Activated naive CD8-positive, alpha-beta T cell treated with anti-CD3 and anti-CD28 coated beads, Interleukin-2, amount 10 ng/mL, durations not matched to agents 7 days and 5 days (primary cell): ENCODE results near the gene PABPN1. TPM values are rescaled to one million over a fixed set of nuclear protein-coding genes. Genes with fewer than 3 reads are reported as not detected.

Experiments
- ATAC-seq: fragments of 150-1000 bp; cut with Tn5 transposase; one replicate; pipeline ENCODE4 v1.10.0; 2021; ENCODE audit warnings: low read depth, moderate library complexity
- POLR2A ChIA-PET: fragments of 350-600 bp; sonication (Branson Sonifier 250); formaldehyde crosslinking; loops from one replicate; lab custom pipeline; 2021; ENCODE audit warnings: antibody characterized with exemption; lab: Charles Lee
- DNase-seq: peaks from one replicate; pipeline ENCODE4 v3.0.0; 2021
- H3K27ac Mint-ChIP-seq: one replicate; pipeline ENCODE4 v1.8.0; 2022; ENCODE audit warnings: mild to moderate bottlenecking, mixed read lengths
- H3K27me3 Mint-ChIP-seq: one replicate; pipeline ENCODE4 v1.8.0; 2022; ENCODE audit warnings: mild to moderate bottlenecking, moderate library complexity, mixed read lengths
- H3K36me3 Mint-ChIP-seq: one replicate; pipeline ENCODE4 v1.8.0; 2021; ENCODE audit warnings: mild to moderate bottlenecking, mixed read lengths
- H3K4me1 Mint-ChIP-seq: one replicate; pipeline ENCODE4 v1.8.0; 2021; ENCODE audit warnings: mixed read lengths
- H3K4me3 Mint-ChIP-seq: one replicate; pipeline ENCODE4 v1.8.0; 2022; ENCODE audit warnings: mild to moderate bottlenecking, moderate library complexity, mixed read lengths
- H3K9me3 Mint-ChIP-seq: one replicate; pipeline ENCODE4 v1.8.0; 2021; ENCODE audit warnings: mixed read lengths
- total RNA-seq, 2 experiments: library from RNA; stranded (reverse); gene quantifications; one replicate each; pipeline ENCODE4 v1.2.3, GENCODE V29; 2021

PABPN1 gene
- total RNA-seq, 2 experiments from 2014 or later: 207 to 208 TPM

DNA sequence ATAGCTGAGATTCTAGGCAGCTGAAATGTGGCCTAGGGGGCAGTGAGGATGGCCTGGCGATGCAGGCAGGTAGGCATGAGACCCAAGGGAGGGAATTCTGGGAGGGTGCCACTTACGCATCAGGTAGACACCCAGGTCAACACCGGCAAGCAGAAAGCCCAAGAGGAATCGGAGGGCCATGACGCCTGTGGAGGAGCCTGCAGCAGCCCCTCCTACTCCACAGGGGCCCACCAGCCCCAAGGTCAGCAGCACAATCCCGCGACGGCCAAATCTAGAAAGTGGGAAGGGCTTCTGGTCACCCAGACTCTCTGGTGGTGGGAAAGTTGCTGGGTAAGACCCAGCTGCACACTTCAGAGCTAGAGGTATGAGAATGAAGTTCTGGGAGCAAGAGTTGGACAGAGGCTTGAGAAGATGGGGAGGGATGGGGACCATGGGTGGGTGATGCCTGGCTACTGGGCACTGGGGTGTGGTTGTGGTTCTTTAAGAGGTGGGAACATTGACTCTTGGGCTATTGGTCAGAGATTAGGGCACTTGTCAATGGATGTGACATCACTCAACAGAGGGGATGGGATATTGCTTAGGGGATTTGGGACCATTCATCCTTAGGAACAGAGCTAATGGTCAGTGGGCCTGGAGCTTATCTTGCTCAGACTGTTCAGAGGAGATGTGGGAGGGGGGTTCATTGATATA is 28.0 kb downstream of the PABPN1 start:
- peaks cover 6% of the 10 kb centered on the region for H3K4me1 Mint-ChIP-seq
- no peak overlapping the region for H3K27ac Mint-ChIP-seq
- POLR2A ChIA-PET: no interaction called here
- ATAC-seq (no peak), DNase-seq (no peak)
- H3K36me3 Mint-ChIP-seq: peaks cover 2% of the 10 kb centered on the region
- no peaks in the 10 kb centered on the region for H3K9me3 Mint-ChIP-seq
- peaks cover 32% of the 10 kb centered on the region for H3K27me3 Mint-ChIP-seq
- no peak overlapping the region for H3K4me3 Mint-ChIP-seq

- H3K36me3 Mint-ChIP-seq: peaks cover 2% of the 10 kb centered on the region
- POLR2A ChIA-PET: interaction anchor here (0.6 to 1.7 kb wide), 2 partner anchors 31 to 839 kb away, joined by 5 to 6 read pairs; partner anchors contain the start of gene PABPN1
- no peaks in the 10 kb centered on the region for H3K9me3 Mint-ChIP-seq
- ATAC-seq (no peak), DNase-seq (no peak)
- H3K27me3 Mint-ChIP-seq: peaks cover 41% of the 10 kb centered on the region
- H3K27ac Mint-ChIP-seq: no peak overlapping the region
- H3K4me1 Mint-ChIP-seq: peaks cover 6% of the 10 kb centered on the region
- peak overlapping the region; percentile 46 for H3K4me3 Mint-ChIP-seq
Observed at GRCh38 chr14:23351681-23352505, 30.6 kb downstream of the PABPN1 start.

GRCh38 chr14:23352506-23353432 is 31.5 kb downstream of the PABPN1 start, which contains the start of gene SLC22A17:
Gene SLC22A17 (minus strand): TSS chr14:23352887.
- POLR2A ChIA-PET: interaction anchor here (0.5 to 1.7 kb wide), 3 partner anchors 32 to 1686 kb away, joined by 5 to 6 read pairs (median 6); partner anchors contain the start of gene PABPN1

GRCh38 chr14:23353433-23353780 is 32.1 kb downstream of the PABPN1 start:
- H3K9me3 Mint-ChIP-seq: no peaks in the 10 kb centered on the region
- H3K27me3 Mint-ChIP-seq: peaks cover 41% of the 10 kb centered on the region
- H3K36me3 Mint-ChIP-seq: peaks cover 2% of the 10 kb centered on the region
- no peak overlapping the region for H3K27ac Mint-ChIP-seq
- H3K4me3 Mint-ChIP-seq: peak overlapping the region; percentile 46
- POLR2A ChIA-PET: interaction anchor here (0.5 to 1.7 kb wide), 2 partner anchors 33 to 1687 kb away, joined by 6 read pairs; partner anchors contain the start of gene PABPN1
- ATAC-seq (no peak), DNase-seq (no peak)
- H3K4me1 Mint-ChIP-seq: peaks cover 6% of the 10 kb centered on the region

More at GRCh38 chr14:23352506-23353432, 31.5 kb downstream of the PABPN1 start, which contains the start of gene SLC22A17:
- Mint-ChIP-seq H3K4me3 (peak within 1 kb of the TSS; percentile 46), H3K27me3 (peaks cover 41% of the 10 kb centered on the region), H3K4me1 (peaks cover 6% of the 10 kb centered on the region), H3K36me3 (peaks cover 2% of the 10 kb centered on the region), H3K9me3 (no peaks in the 10 kb centered on the region), H3K27ac (no peak within 1 kb of the TSS)
- ATAC-seq: peak; percentile 82
- DNase-seq: peak; percentile 58

DNA sequence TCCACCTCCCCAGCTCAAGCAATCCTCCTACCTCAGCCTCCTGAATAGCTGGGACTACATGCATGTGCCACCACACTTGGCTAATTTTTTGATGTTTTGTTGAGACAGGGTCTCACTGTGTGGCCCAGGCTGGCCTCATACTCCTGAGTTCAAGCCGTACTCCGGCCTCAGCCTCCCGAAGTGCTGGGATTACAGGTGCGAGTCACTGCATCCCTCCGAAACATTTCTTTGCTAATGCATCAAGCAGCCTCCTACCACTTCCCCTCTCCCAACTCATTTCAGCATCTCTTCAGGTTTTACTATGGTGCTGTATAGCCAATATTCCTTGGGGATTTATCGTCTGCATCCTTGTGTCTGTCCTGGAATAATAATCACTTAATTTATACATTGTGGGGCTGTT is 33.7 kb downstream of the PABPN1 start:
- no peak overlapping the region for H3K27ac Mint-ChIP-seq
- peaks cover 2% of the 10 kb centered on the region for H3K36me3 Mint-ChIP-seq
- DNase-seq: no peak
- peaks cover 39% of the 10 kb centered on the region for H3K27me3 Mint-ChIP-seq
- H3K9me3 Mint-ChIP-seq: no peaks in the 10 kb centered on the region
- H3K4me1 Mint-ChIP-seq: peaks cover 6% of the 10 kb centered on the region
- POLR2A ChIA-PET: interaction anchor here (0.6 kb wide), 1 partner anchor 33 kb away, joined by 3 read pairs; no protein-coding TSS in a partner anchor
- ATAC-seq: no peak
- H3K4me3 Mint-ChIP-seq: no peak overlapping the region

GRCh38 chr14:23355871-23356435 is 34.7 kb downstream of the PABPN1 start:
- Mint-ChIP-seq H3K4me1 (peaks cover 6% of the 10 kb centered on the region), H3K9me3 (no peaks in the 10 kb centered on the region), H3K27ac (no peak overlapping the region), H3K27me3 (peaks cover 33% of the 10 kb centered on the region), H3K4me3 (no peak overlapping the region), H3K36me3 (peaks cover 2% of the 10 kb centered on the region)
- DNase-seq: no peak
- POLR2A ChIA-PET: no interaction called here
- ATAC-seq: no peak

DNA sequence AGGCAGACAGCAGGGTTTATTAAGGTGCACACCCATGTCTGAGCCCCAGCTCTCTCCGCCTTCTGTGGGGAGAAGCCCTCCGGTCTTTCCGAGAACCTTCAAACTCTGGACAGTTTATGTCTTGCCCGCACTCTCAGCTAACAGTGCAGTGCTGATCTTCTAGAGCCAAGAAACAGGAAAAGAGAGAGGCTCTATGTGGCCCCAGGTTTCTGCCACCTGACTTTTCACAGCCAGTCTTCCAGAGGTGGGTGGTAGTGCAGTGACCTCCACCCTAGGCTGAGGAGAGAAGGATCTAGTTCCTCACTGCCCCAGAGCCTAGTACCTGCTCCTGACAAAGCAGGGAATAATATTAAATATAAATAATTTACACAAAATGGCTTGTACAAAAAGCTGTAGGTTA is 35.4 kb downstream of the PABPN1 start:
- POLR2A ChIA-PET: no interaction called here
- no peak overlapping the region for H3K27ac Mint-ChIP-seq

DNA sequence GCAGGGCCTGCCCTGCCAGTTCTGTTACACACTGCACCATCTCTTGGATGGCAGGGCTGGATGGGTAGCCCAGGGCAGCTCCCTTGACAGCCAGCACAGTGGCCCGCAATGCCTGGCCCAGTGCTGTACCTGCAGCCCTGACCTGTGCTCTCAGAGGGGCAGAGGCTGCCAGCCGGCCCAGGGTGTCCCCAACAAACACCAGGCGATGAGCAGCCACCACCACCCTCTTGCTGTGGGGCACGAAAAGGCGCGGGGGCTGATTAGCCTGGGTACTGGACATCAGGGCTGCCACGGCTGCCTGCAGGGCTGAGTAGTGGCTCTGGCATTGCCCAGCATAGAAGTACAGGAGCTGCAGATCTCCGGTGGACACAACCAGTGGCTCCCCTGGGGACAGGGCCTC is 36.0 kb downstream of the PABPN1 start:
- POLR2A ChIA-PET: no interaction called here
- Mint-ChIP-seq H3K4me1 (peaks cover 4% of the 10 kb centered on the region), H3K27ac (no peak overlapping the region), H3K9me3 (no peaks in the 10 kb centered on the region), H3K36me3 (no peaks in the 10 kb centered on the region), H3K27me3 (peaks cover 26% of the 10 kb centered on the region), H3K4me3 (no peak overlapping the region)
- DNase-seq (no peak), ATAC-seq (no peak)

More for the DNA sequence above, 35.4 kb downstream of the PABPN1 start:
- peaks cover 4% of the 10 kb centered on the region for H3K4me1 Mint-ChIP-seq
- no peak overlapping the region for H3K4me3 Mint-ChIP-seq
- no peaks in the 10 kb centered on the region for H3K9me3 Mint-ChIP-seq
- no peaks in the 10 kb centered on the region for H3K36me3 Mint-ChIP-seq
- H3K27me3 Mint-ChIP-seq: peaks cover 26% of the 10 kb centered on the region
- DNase-seq: no peak
- no peak for ATAC-seq

DNA sequence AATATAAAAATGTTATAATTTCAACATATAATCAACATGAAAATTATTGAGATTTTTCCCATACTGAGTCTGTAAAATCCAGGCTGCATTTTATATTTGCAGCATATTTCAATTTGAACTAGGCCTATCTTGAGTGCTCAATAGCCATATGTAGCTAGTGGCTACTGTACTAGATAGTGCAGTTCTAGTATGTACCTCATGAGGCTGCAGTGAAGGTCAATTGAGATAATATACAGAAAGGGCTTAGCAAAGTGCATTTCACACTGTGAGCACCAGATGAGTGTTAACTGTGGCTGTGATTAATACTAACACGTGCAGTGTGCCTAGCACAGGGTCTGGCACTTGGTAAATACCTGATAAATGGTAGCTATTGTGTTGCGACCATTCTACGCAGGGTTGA is 36.8 kb downstream of the PABPN1 start:
- POLR2A ChIA-PET: no interaction called here
- Mint-ChIP-seq H3K4me3 (no peak overlapping the region), H3K36me3 (no peaks in the 10 kb centered on the region), H3K27ac (no peak overlapping the region), H3K4me1 (peaks cover under 1% of the 10 kb centered on the region), H3K27me3 (peaks cover 26% of the 10 kb centered on the region), H3K9me3 (no peaks in the 10 kb centered on the region)
- ATAC-seq (no peak), DNase-seq (no peak)

GRCh38 chr14:23358553-23359166 is 37.4 kb downstream of the PABPN1 start:
- POLR2A ChIA-PET: no interaction called here
- DNase-seq: no peak
- Mint-ChIP-seq H3K27ac (no peak overlapping the region), H3K4me3 (no peak overlapping the region), H3K27me3 (peaks cover 26% of the 10 kb centered on the region), H3K9me3 (no peaks in the 10 kb centered on the region), H3K36me3 (no peaks in the 10 kb centered on the region), H3K4me1 (no peaks in the 10 kb centered on the region)
- ATAC-seq: no peak

GRCh38 chr14:23359167-23359626 is 37.9 kb downstream of the PABPN1 start:
- no peak overlapping the region for H3K4me3 Mint-ChIP-seq
- no peak overlapping the region for H3K27ac Mint-ChIP-seq
- peaks cover 26% of the 10 kb centered on the region for H3K27me3 Mint-ChIP-seq
- H3K4me1 Mint-ChIP-seq: no peaks in the 10 kb centered on the region
- DNase-seq (no peak), ATAC-seq (no peak)
- no peaks in the 10 kb centered on the region for H3K36me3 Mint-ChIP-seq
- POLR2A ChIA-PET: no interaction called here
- no peaks in the 10 kb centered on the region for H3K9me3 Mint-ChIP-seq

DNA sequence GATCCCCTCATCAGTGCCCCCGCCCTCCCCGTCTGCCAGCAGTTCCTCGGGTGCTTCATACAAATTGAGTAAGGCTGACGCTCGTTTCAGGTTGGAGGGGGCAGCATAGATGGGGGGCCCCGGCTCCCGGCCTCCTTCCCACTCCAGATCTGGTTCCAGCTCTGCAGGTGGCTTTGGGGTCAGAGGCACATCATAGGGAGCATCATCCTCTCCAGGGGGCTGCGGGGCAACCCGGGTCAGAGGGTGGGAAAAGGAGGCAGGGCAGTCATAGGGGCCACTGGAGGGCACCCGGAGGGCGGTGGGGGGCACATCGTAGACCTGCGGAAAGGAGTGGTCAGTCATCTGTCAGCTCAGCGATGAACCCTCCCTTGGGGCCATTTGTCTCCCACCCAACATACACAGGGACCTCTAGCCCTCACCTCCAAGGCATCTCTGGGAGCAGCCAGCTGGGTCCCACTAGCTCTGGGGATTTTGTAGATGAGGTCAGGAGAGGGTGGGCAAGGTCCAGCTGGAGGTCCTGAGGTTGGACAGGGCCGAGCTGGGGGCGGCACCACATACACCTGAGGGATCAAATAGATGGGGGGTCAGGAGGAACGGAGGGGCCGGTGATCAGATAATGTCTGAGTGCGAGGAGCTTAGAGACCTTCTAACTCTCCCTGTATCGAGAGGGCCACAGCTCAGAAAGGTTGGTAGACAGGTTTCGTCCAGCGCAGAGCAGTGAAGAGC is 38.6 kb downstream of the PABPN1 start:
- POLR2A ChIA-PET: no interaction called here
- ATAC-seq: no peak
- H3K4me1 Mint-ChIP-seq: no peaks in the 10 kb centered on the region
- H3K27ac Mint-ChIP-seq: no peak overlapping the region
- H3K4me3 Mint-ChIP-seq: no peak overlapping the region
- no peaks in the 10 kb centered on the region for H3K9me3 Mint-ChIP-seq
- H3K27me3 Mint-ChIP-seq: peaks cover 26% of the 10 kb centered on the region
- DNase-seq: no peak
- H3K36me3 Mint-ChIP-seq: no peaks in the 10 kb centered on the region
